Activated T-helper 17 cell treated with anti-CD3 and anti-CD28 coated beads, Interleukin-2, amount 50 U/mL, for 72 hours (primary cell): ENCODE measurements around the gene ABCB11. TPM values are rescaled to one million over a fixed set of nuclear protein-coding genes. Genes with fewer than 3 reads are reported as not detected.

Experiments
- ATAC-seq: fragments of 150-1000 bp; cut with Tn5 transposase; replicated peaks from 2 replicates; pipeline ENCODE4 v1.10.0; 2021; ENCODE audit warnings: mild to moderate bottlenecking, moderate library complexity
- H3K27ac Mint-ChIP-seq: one replicate; pipeline ENCODE4 v1.8.0; 2022; ENCODE audit warnings: mixed read lengths
- H3K27me3 Mint-ChIP-seq: one replicate; pipeline ENCODE4 v1.8.0; 2022; ENCODE audit warnings: mixed read lengths
- H3K36me3 Mint-ChIP-seq: one replicate; pipeline ENCODE4 v1.8.0; 2022; ENCODE audit warnings: low read depth, mild to moderate bottlenecking, mixed read lengths
- H3K4me1 Mint-ChIP-seq: one replicate; pipeline ENCODE4 v1.8.0; 2022; ENCODE audit warnings: mixed read lengths
- H3K4me3 Mint-ChIP-seq: one replicate; pipeline ENCODE4 v1.8.0; 2022; ENCODE audit warnings: mild to moderate bottlenecking, mixed read lengths
- H3K9me3 Mint-ChIP-seq: one replicate; pipeline ENCODE4 v1.8.0; 2022; ENCODE audit warnings: mixed read lengths
- total RNA-seq, 2 donors: library from RNA; stranded (reverse); gene quantifications; one replicate each; pipeline ENCODE4 v1.2.3, GENCODE V29; 2022

ABCB11 gene
- total RNA-seq, 2 donors from 2014 or later, result not detected

DNA sequence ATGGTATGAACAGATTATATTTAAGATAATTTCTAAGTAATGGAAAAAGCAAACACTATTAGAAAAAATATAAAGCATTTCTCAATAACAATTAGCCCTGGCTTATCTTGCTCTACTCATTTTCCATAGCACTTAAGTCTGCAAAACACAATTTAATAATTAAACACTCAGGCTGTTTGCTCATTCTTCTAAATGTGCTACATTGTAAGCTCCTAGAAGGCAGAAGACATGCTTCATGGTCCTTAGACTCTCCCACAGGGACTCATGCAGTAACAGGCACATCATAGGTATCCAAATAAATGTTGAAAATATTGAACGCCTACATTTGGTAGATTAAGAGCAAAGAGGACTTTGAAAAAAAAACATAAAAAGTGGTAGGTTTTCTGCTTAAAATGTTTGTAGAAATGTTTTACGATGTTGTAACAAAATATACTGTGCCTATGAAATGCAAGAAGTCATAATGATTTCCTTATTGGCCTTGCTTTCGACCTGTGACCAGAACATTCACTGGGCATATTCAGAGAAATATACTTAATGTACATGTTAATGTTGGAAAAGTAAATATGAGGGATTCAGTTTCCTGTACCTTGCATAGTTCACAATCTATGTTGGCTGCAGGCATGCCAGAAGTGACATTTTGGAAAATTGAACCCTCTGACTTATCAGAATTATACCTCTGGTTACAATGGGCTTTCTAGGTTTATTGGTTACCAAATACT, 102.9 kb downstream of the ABCB11 start:
- peaks cover 17% of the 10 kb centered on the region for H3K27me3 Mint-ChIP-seq
- no peaks in the 10 kb centered on the region for H3K36me3 Mint-ChIP-seq
- no peaks in the 10 kb centered on the region for H3K9me3 Mint-ChIP-seq
- H3K27ac Mint-ChIP-seq, result no peak overlapping the region
- H3K4me1 Mint-ChIP-seq, result no peaks in the 10 kb centered on the region
- no peak for ATAC-seq
- no peak overlapping the region for H3K4me3 Mint-ChIP-seq

GRCh38 chr2:168926621-168927386, 104.3 kb downstream of the ABCB11 start:
- peaks cover 20% of the 10 kb centered on the region for H3K27me3 Mint-ChIP-seq
- H3K36me3 Mint-ChIP-seq, result no peaks in the 10 kb centered on the region
- H3K4me1 Mint-ChIP-seq, result no peaks in the 10 kb centered on the region
- no peak overlapping the region for H3K27ac Mint-ChIP-seq
- H3K9me3 Mint-ChIP-seq, result no peaks in the 10 kb centered on the region
- ATAC-seq, result no peak
- H3K4me3 Mint-ChIP-seq, result no peak overlapping the region

DNA sequence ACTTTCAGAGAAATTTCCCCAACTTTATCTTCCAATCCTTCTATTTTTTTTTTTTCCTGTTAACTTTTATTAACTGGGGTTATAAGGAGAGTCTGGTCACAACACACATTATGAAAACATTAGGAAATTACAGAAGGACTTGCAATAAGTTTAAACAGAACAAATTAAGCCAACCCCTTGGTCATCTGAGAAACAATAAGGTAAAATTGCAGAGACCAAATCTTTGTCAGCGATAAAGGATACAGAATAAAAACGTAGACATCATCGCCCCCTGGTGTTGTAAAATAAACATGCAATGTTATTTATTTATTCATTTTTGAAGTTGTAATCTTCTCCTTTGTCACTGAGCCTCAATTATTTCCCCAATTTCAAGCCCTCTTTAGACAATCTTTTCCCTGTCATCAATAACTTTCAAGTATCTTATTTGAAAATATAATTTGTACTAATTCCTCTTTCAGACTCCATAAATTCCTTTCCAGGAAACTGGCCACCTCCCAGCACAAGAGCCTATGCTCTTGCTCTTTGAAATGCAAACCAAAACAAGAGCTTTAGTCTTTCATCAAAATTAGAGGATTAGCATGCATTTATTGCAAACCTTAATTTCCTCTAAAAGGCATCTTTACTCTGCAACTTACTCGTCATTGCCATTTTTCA, 110.5 kb downstream of the ABCB11 start:
- H3K36me3 Mint-ChIP-seq, result no peaks in the 10 kb centered on the region
- no peak for ATAC-seq
- no peak overlapping the region for H3K4me3 Mint-ChIP-seq
- H3K27me3 Mint-ChIP-seq, result peaks cover 11% of the 10 kb centered on the region
- H3K9me3 Mint-ChIP-seq, result no peaks in the 10 kb centered on the region
- no peak overlapping the region for H3K27ac Mint-ChIP-seq
- H3K4me1 Mint-ChIP-seq, result peaks cover 5% of the 10 kb centered on the region

DNA sequence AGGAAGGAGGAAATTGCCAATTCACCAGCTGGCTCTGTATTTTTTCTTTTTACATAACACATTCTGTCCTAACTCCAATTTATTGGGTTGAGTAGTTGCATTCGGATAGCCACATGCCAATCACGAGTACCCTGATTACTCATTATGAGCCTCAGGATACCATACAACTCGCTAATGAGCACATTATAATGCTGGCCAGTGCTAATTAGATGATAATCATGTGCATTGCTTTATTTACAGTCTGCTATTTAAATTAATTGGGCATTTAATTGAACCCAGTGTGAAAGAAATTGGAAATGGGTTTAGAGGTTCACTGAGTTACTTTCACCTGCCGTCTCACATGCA, 114.8 kb downstream of the ABCB11 start:
- H3K27me3 Mint-ChIP-seq, result peaks cover 15% of the 10 kb centered on the region
- no peak overlapping the region for H3K4me3 Mint-ChIP-seq
- H3K27ac Mint-ChIP-seq, result no peak overlapping the region
- peak; percentile 11 for ATAC-seq
- peaks cover 5% of the 10 kb centered on the region for H3K4me1 Mint-ChIP-seq
- H3K9me3 Mint-ChIP-seq, result peaks cover 4% of the 10 kb centered on the region
- no peaks in the 10 kb centered on the region for H3K36me3 Mint-ChIP-seq

DNA sequence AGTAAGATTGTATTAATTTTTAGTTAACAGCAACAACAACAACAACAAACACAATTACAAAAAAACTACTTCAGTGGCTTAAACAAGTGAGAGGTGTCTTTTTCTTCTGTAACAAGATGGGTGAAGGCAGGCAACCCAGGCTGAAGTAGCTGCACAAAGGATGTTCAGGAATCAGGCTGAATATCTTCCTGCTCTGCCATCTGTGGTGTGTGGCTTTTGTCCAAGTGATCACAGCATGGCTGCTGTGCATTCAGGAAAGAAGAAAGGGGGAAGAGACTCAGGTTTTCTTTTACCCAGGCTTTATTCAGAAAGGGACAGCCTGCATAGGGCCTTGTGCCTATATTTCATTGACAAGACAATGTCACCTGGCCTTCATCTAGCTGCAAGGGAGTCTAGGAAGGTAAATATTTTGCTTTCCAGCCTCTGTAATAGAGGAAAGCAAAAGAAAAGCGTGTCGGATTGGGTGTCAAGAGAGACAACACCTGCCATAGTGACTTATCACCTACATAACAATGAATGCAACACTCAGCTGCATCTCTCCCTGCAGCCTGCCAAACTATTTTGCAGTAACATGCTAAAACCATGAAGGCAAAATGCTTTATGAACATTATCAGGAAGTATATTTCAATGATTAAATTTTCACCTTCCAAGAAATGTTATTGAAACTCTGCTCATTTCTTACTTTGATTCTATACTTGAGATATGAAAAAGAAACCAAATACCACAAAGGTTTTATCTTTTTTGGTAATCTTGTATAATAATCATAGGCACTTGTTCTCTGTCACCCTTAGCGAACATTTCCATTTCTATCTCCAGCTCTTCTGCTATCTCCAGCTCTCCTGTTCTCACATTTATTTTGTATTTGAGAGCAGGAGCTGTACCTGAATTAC, 115.4 kb downstream of the ABCB11 start:
- peaks cover 15% of the 10 kb centered on the region for H3K27me3 Mint-ChIP-seq
- no peak overlapping the region for H3K27ac Mint-ChIP-seq
- ATAC-seq, result peak; percentile 74
- H3K9me3 Mint-ChIP-seq, result peaks cover 4% of the 10 kb centered on the region
- H3K4me3 Mint-ChIP-seq, result no peak overlapping the region
- peaks cover 5% of the 10 kb centered on the region for H3K4me1 Mint-ChIP-seq
- H3K36me3 Mint-ChIP-seq, result no peaks in the 10 kb centered on the region

GRCh38 chr2:168913495-168913894, 117.6 kb downstream of the ABCB11 start:
- H3K4me3 Mint-ChIP-seq, result no peak overlapping the region
- no peak for ATAC-seq
- H3K4me1 Mint-ChIP-seq, result peaks cover 5% of the 10 kb centered on the region
- H3K36me3 Mint-ChIP-seq, result no peaks in the 10 kb centered on the region
- peaks cover 4% of the 10 kb centered on the region for H3K9me3 Mint-ChIP-seq
- H3K27ac Mint-ChIP-seq, result no peak overlapping the region
- peaks cover 15% of the 10 kb centered on the region for H3K27me3 Mint-ChIP-seq

GRCh38 chr2:168912901-168913369, 118.2 kb downstream of the ABCB11 start:
- no peak overlapping the region for H3K27ac Mint-ChIP-seq
- peaks cover 5% of the 10 kb centered on the region for H3K4me1 Mint-ChIP-seq
- H3K36me3 Mint-ChIP-seq, result no peaks in the 10 kb centered on the region
- H3K4me3 Mint-ChIP-seq, result peak overlapping the region; percentile 29
- no peak for ATAC-seq
- H3K27me3 Mint-ChIP-seq, result peaks cover 19% of the 10 kb centered on the region
- H3K9me3 Mint-ChIP-seq, result peaks cover 4% of the 10 kb centered on the region

- Mint-ChIP-seq H3K36me3 (no peaks in the 10 kb centered on the region), H3K4me3 (peak overlapping the region; percentile 29)
Observed at GRCh38 chr2:168912466-168912865, 118.7 kb downstream of the ABCB11 start.

GRCh38 chr2:168910330-168910729, 120.8 kb downstream of the ABCB11 start:
- Mint-ChIP-seq H3K9me3 (peaks cover 4% of the 10 kb centered on the region), H3K36me3 (no peaks in the 10 kb centered on the region), H3K4me1 (no peaks in the 10 kb centered on the region), H3K27ac (no peak overlapping the region), H3K4me3 (no peak overlapping the region), H3K27me3 (peaks cover 23% of the 10 kb centered on the region)
- ATAC-seq, result no peak

More at GRCh38 chr2:168912466-168912865, 118.7 kb downstream of the ABCB11 start:
- ATAC-seq, result no peak
- H3K9me3 Mint-ChIP-seq, result peaks cover 4% of the 10 kb centered on the region
- H3K27me3 Mint-ChIP-seq, result peaks cover 23% of the 10 kb centered on the region
- no peak overlapping the region for H3K27ac Mint-ChIP-seq
- peaks cover 5% of the 10 kb centered on the region for H3K4me1 Mint-ChIP-seq

DNA sequence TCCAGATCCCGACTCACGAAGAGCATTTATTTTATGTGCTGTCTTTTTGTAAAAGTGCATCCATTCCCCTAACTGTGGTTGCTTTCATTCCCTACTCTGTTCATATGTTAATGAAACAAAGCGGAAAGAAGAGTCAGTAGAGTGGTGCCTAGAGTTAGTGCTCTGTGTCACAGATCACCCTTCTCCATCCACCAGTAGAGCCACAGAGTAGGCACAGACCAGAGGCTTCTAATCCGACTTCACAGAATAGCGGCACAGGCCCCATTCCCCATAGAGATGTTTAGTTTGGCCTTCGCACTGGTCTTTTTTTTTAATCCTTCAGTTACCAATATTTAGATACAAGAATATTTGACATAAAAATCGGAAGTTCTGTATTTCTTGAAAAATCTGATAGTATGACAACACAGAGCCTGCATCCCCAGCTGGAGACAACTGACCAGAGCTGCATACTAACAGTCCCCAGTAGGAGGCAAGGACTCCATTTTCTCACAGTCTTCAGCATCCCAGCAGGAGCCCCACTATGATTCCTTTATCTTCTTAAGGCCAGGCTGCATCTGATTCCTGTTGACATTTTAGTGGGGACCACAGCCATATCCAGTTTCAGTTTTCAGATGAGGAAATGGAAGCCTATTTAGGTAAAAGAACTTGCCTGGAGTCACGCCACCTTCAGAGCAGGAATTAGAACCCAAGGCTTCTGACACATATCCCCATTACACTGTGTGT, 123.0 kb downstream of the ABCB11 start:
- ATAC-seq, result no peak
- Mint-ChIP-seq H3K36me3 (no peaks in the 10 kb centered on the region), H3K27me3 (peaks cover 18% of the 10 kb centered on the region), H3K27ac (no peak overlapping the region), H3K4me1 (no peaks in the 10 kb centered on the region), H3K4me3 (no peak overlapping the region), H3K9me3 (no peaks in the 10 kb centered on the region)

- Mint-ChIP-seq H3K27me3 (peaks cover 11% of the 10 kb centered on the region), H3K36me3 (no peaks in the 10 kb centered on the region), H3K9me3 (no peaks in the 10 kb centered on the region), H3K4me1 (no peaks in the 10 kb centered on the region), H3K27ac (no peak overlapping the region), H3K4me3 (no peak overlapping the region)
- no peak for ATAC-seq
Observed at GRCh38 chr2:168904358-168904757, 126.8 kb downstream of the ABCB11 start.

GRCh38 chr2:168903888-168904287, 127.2 kb downstream of the ABCB11 start:
- Mint-ChIP-seq H3K4me3 (no peak overlapping the region), H3K36me3 (no peaks in the 10 kb centered on the region), H3K27me3 (peaks cover 11% of the 10 kb centered on the region)

GRCh38 chr2:168901003-168901402, 130.1 kb downstream of the ABCB11 start, which contains the start of gene G6PC2:
Gene G6PC2 (plus strand): TSS chr2:168901291. CDS start chr2:168901332, 41 bp downstream.
- no peak within 1 kb of the TSS for H3K4me3 Mint-ChIP-seq
- H3K36me3 Mint-ChIP-seq, result no peaks in the 10 kb centered on the region
- peaks cover 3% of the 10 kb centered on the region for H3K27me3 Mint-ChIP-seq

More at GRCh38 chr2:168903888-168904287, 127.2 kb downstream of the ABCB11 start:
- no peaks in the 10 kb centered on the region for H3K9me3 Mint-ChIP-seq
- no peak overlapping the region for H3K27ac Mint-ChIP-seq
- ATAC-seq, result no peak
- no peaks in the 10 kb centered on the region for H3K4me1 Mint-ChIP-seq

More at GRCh38 chr2:168901003-168901402, 130.1 kb downstream of the ABCB11 start, which contains the start of gene G6PC2:
- no peaks in the 10 kb centered on the region for H3K4me1 Mint-ChIP-seq
- H3K9me3 Mint-ChIP-seq, result no peaks in the 10 kb centered on the region
- no peak for ATAC-seq
- no peak within 1 kb of the TSS for H3K27ac Mint-ChIP-seq
